K562 (cell line): Measurements from ENCODE around the gene NPAS2. TPM values are rescaled to one million over a fixed set of nuclear protein-coding genes. Genes with fewer than 3 reads are reported as not detected.

Experiments
- ARID1B ChIP-seq: fragments of 450-650 bp; IDR thresholded peaks from 2 replicates; pipeline ENCODE4 v1.6.1; 2016; ENCODE audit warnings: antibody characterized with exemption, mild to moderate bottlenecking, inconsistent platforms
- ATF1 ChIP-seq, 2 experiments: fragments of 450-650 bp in 1 of 2; IDR thresholded peaks; 2 replicates each; pipeline ENCODE4 v1.6.1; 2016; ENCODE audit warnings: missing compliant biosample characterization in 1 of 2, missing genetic modification characterization in 1 of 2
- BACH1 ChIP-seq: fragments of 200-800 bp; sonication (Bioruptor generic); IDR thresholded peaks from 2 replicates; pipeline ENCODE4 v1.6.1; 2016; ENCODE audit warnings: missing genetic modification characterization, missing compliant biosample characterization
- C11orf30 ChIP-seq: fragments of 450-650 bp; IDR thresholded peaks from 2 replicates; pipeline ENCODE4 v1.6.1; 2016; ENCODE audit warnings: low read depth, mild to moderate bottlenecking
- CEBPB ChIP-seq: fragments of 450-650 bp; IDR thresholded peaks from 2 replicates; pipeline ENCODE4 v1.6.1; 2016; ENCODE audit warnings: missing genetic modification characterization, missing compliant biosample characterization
- CEBPG ChIP-seq, 3 experiments: fragments of 200-800 bp in 1 of 3; sonication (Bioruptor generic) in 1 of 3; sonication (generic) in 1 of 3; formaldehyde crosslinking in 1 of 3; IDR thresholded peaks in 2 of 3; conservative IDR thresholded peaks in 1 of 3; 2 replicates each; pipeline versions ENCODE4 v1.6.1 to v1.8.0; 2016 to 2022; ENCODE audit warnings: missing compliant biosample characterization in 2 of 3, missing genetic modification characterization in 2 of 3, mild to moderate bottlenecking in 1 of 3, missing genetic modification reagents in 1 of 3
- CXXC5 ChIP-seq: fragments of 250-450 bp; sonication (Bioruptor Pico); IDR thresholded peaks from 2 replicates; pipeline ENCODE4 v1.8.0; 2022; ENCODE audit warnings: inconsistent platforms, mild to moderate bottlenecking, moderate library complexity
- EHMT2 ChIP-seq: fragments of 450-650 bp; IDR thresholded peaks from 2 replicates; pipeline ENCODE4 v1.6.1; 2018; ENCODE audit warnings: antibody characterized with exemption
- EP300 ChIP-seq: IDR thresholded peaks from 2 replicates; pipeline ENCODE4 v1.6.1; 2012; ENCODE audit warnings: low read length, improper control_type of control experiment
- FOXA3 ChIP-seq, 2 experiments: fragments of 450-650 bp in 1 of 2; sonication (generic) in 1 of 2; formaldehyde crosslinking; IDR thresholded peaks in 1 of 2; conservative IDR thresholded peaks in 1 of 2; 2 replicates each; pipeline versions ENCODE4 v1.4.0 to v1.8.0; 2020 to 2022; ENCODE audit warnings: mild to moderate bottlenecking in 2 of 2, missing genetic modification reagents in 1 of 2
- GTF2E2 ChIP-seq: fragments of 200-800 bp; sonication (Bioruptor generic); IDR thresholded peaks from 2 replicates; pipeline ENCODE4 v1.6.1; 2016; ENCODE audit warnings: missing genetic modification characterization, missing compliant biosample characterization
- HDAC1 ChIP-seq, 2 experiments: fragments of 450-650 bp; IDR thresholded peaks; 2 replicates each; pipeline ENCODE4 v1.6.1; 2016 to 2017; ENCODE audit warnings: inconsistent platforms in 1 of 2, mild to moderate bottlenecking in 1 of 2, moderate library complexity in 1 of 2
- HDAC3 ChIP-seq: fragments of 450-650 bp; IDR thresholded peaks from 2 replicates; pipeline ENCODE4 v1.6.1; 2018; ENCODE audit warnings: borderline replicate concordance, mild to moderate bottlenecking, moderate library complexity; ENCODE audit not compliant: partially characterized antibody
- HIVEP1 ChIP-seq: fragments of 250-450 bp; sonication (Bioruptor Pico); IDR thresholded peaks from 2 replicates; pipeline ENCODE4 v1.4.0; 2020; ENCODE audit warnings: mild to moderate bottlenecking
- JUN ChIP-seq, 2 experiments: sonication (generic) in 1 of 2; formaldehyde crosslinking in 1 of 2; IDR thresholded peaks; 2 replicates each; pipeline versions ENCODE4 v1.6.1 to v1.8.0; 2012 to 2022; ENCODE audit warnings: borderline replicate concordance in 2 of 2, mild to moderate bottlenecking in 2 of 2, improper control_type of control experiment in 1 of 2, low read depth in 1 of 2, low read length in 1 of 2, missing genetic modification reagents in 1 of 2
- LEF1 ChIP-seq: fragments of 450-650 bp; IDR thresholded peaks from 2 replicates; pipeline ENCODE4 v1.6.1; 2016; ENCODE audit warnings: mild to moderate bottlenecking
- MAFK ChIP-seq: IDR thresholded peaks from 2 replicates; pipeline ENCODE4 v1.6.1; 2011; ENCODE audit warnings: low read length, improper control_type of control experiment
- MLLT1 ChIP-seq, 2 experiments: fragments of 450-650 bp; IDR thresholded peaks; 2 replicates each; pipeline ENCODE4 v1.6.1; 2016
- NEUROD1 ChIP-seq: fragments of 150-350 bp; IDR thresholded peaks from 2 replicates; pipeline ENCODE4 v1.6.1; 2014; ENCODE audit warnings: borderline replicate concordance, low read length, low read depth; ENCODE audit not compliant: partially characterized antibody
- NR2C1 ChIP-seq, 2 experiments: fragments of 450-650 bp; IDR thresholded peaks; 2 replicates each; pipeline ENCODE4 v1.6.1; 2017; ENCODE audit warnings: mild to moderate bottlenecking in 2 of 2, antibody characterized with exemption in 1 of 2, inconsistent platforms in 1 of 2, missing compliant biosample characterization in 1 of 2, missing genetic modification characterization in 1 of 2
- RCOR1 ChIP-seq, 2 experiments: IDR thresholded peaks; 2 replicates each; pipeline ENCODE4 v1.6.1; 2012; ENCODE audit warnings: low read depth in 2 of 2, low read length in 2 of 2, borderline replicate concordance in 1 of 2, improper control_type of control experiment in 1 of 2
- SMARCA4 ChIP-seq: fragments of 450-650 bp; IDR thresholded peaks from 2 replicates; pipeline ENCODE4 v1.6.1; 2016
- SMARCC2 ChIP-seq: fragments of 450-650 bp; IDR thresholded peaks from 2 replicates; pipeline ENCODE4 v1.6.1; 2017; ENCODE audit warnings: antibody characterized with exemption, moderate library complexity, mild to moderate bottlenecking, low read depth
- TRIM28 ChIP-seq: fragments of 450-650 bp; IDR thresholded peaks from 2 replicates; pipeline ENCODE4 v1.6.1; 2017
- ZNF175 ChIP-seq: fragments of 200-800 bp; sonication (Bioruptor generic); IDR thresholded peaks from 2 replicates; pipeline ENCODE4 v1.6.1; 2016; ENCODE audit warnings: low read depth, mild to moderate bottlenecking, missing genetic modification characterization, missing compliant biosample characterization
- ZNF217 ChIP-seq: sonication (generic); formaldehyde crosslinking; IDR thresholded peaks from 2 replicates; pipeline ENCODE4 v1.8.0; 2022; ENCODE audit warnings: mild to moderate bottlenecking, missing genetic modification reagents
- ZNF24 ChIP-seq: fragments of 450-650 bp; IDR thresholded peaks from 2 replicates; pipeline ENCODE4 v1.6.1; 2016
- ZNF766 ChIP-seq: fragments of 200-800 bp; sonication (Bioruptor generic); conservative IDR thresholded peaks from 2 replicates; pipeline ENCODE4 v1.6.1; 2016; ENCODE audit warnings: missing genetic modification characterization, missing compliant biosample characterization
- polyA plus RNA-seq, 8 experiments: library from polyadenylated mRNA; depleted of rRNA in 4 of 8; stranded (reverse) in 5 of 8; unstranded in 3 of 8; fragments of >200 nt; fragmentation: Nextera tagmentation in 2 of 8; fragmentation: Illumina TruSeq in 1 of 8; extraction: Ambion mirVana in 2 of 8; extraction: Trizol in 1 of 8; gene quantifications; 2 replicates each; pipeline versions ENCODE4 v1.2.1 to v1.2.3, GENCODE V29; 2011 to 2014; ENCODE audit warnings: inconsistent platforms in 1 of 8, missing spikeins in 1 of 8
- total RNA-seq, 7 experiments: library from RNA; depleted of rRNA in 6 of 7; stranded (reverse); fragments of >200 nt in 6 of 7; fragmentation: Illumina TruSeq in 2 of 7; extraction: Trizol in 2 of 7; gene quantifications; 2 replicates each; pipeline versions ENCODE4 v1.2.1 to v1.2.3, GENCODE V29; 2011 to 2021; ENCODE audit warnings: low replicate concordance in 1 of 7

NPAS2 gene
- total and polyA plus RNA-seq, 9 of the 15 experiments (the other 6 are each of a cell fraction or from before 2014, with no cell fraction given) = 0.06 to 0.29 (median 0.07) TPM; not detected in 5

GRCh38 chr2:100891906-100892642, 72.1 kb downstream of the NPAS2 start (continued):
- peak; percentile 93 for TF ChIP-seq ARID1B
- TF ChIP-seq HDAC1 (IDR thresholded peaks at IDR 0.05) = peak in 1 of 2 experiments; percentile 58; a peak in 1 of 4 replicates
- 0 out of 2 replicates have a peak, but pooled peaks have one; percentile 22 for TF ChIP-seq TRIM28
- peak; percentile 80 for TF ChIP-seq C11orf30
- TF ChIP-seq FOXA3 (CRISPR knock-in tag; conservative IDR thresholded peaks at IDR 0.05 in 1 of 2, IDR thresholded peaks at IDR 0.05 in 1 of 2) = peak in 1 of 2 experiments; percentile 58; a peak in 1 of 4 replicates
- peak; percentile 59; the same call in 1 of the 2 replicates for TF ChIP-seq MAFK
- peak; percentile 62 for TF ChIP-seq HDAC3
- peak; percentile 46 for TF ChIP-seq NEUROD1
- TF ChIP-seq MLLT1 (IDR thresholded peaks at IDR 0.05) = peak in 1 of 2 experiments; percentile 46; a peak in 1 of 4 replicates
- TF ChIP-seq LEF1 = 0 out of 2 replicates have a peak, but pooled peaks have one; percentile 50
- TF ChIP-seq ZNF766 = peak; percentile 76; the same call in 1 of the 2 replicates
- TF ChIP-seq EHMT2 = peak; percentile 88
- no peak for TF ChIP-seq ZNF217 (CRISPR knock-in tag)
- TF ChIP-seq SMARCA4 = peak; percentile 93
- TF ChIP-seq ZNF175 (CRISPR knock-in tag) = peak; percentile 62
- TF ChIP-seq ZNF24 = peak; percentile 39; the same call in 1 of the 2 replicates
- TF ChIP-seq JUN (IDR thresholded peaks at IDR 0.05; ENCODE audit: borderline replicate concordance, low read depth, low read length) = 0 out of 2 replicates have a peak, but pooled peaks have one; percentile 41
- no peak for TF ChIP-seq JUN (CRISPR knock-in tag; IDR thresholded peaks at IDR 0.05; ENCODE audit: borderline replicate concordance)
- TF ChIP-seq SMARCC2 = peak; percentile 88
- no peak for TF ChIP-seq ATF1 (CRISPR knock-in tag; IDR thresholded peaks at IDR 0.05)
- peak; percentile 59 for TF ChIP-seq ATF1 (tag; IDR thresholded peaks at IDR 0.05)
- peak in 1 of 2 experiments; percentile 80; a peak in 2 of 4 replicates for TF ChIP-seq RCOR1 (IDR thresholded peaks at IDR 0.05; ENCODE audit: borderline replicate concordance in 1 of 2, low read depth in 2 of 2, low read length in 2 of 2)
- no peak for TF ChIP-seq HIVEP1 (CRISPR knock-in tag)
- TF ChIP-seq CXXC5 (CRISPR knock-in tag) = peak; percentile 56
- peak; percentile 67; the same call in 1 of the 2 replicates for TF ChIP-seq BACH1
- 0 out of 2 replicates have a peak, but pooled peaks have one; percentile 17 for TF ChIP-seq NR2C1 (IDR thresholded peaks at IDR 0.05)
- peak; percentile 61 for TF ChIP-seq NR2C1 (tag; IDR thresholded peaks at IDR 0.05)
- TF ChIP-seq CEBPB (tag) = peak; percentile 93
- TF ChIP-seq EP300 = peak; percentile 64
- TF ChIP-seq CEBPG (CRISPR knock-in tag; IDR thresholded peaks at IDR 0.05) = 0 out of 2 replicates have a peak, but pooled peaks have one; percentile 36
- TF ChIP-seq CEBPG (tag; conservative IDR thresholded peaks at IDR 0.05 in 1 of 2, IDR thresholded peaks at IDR 0.05 in 1 of 2) = peak; percentile 87 to 92
- no peak for TF ChIP-seq GTF2E2 (tag)
